ENCODE measurements around the gene LPP.

LPP gene

DNA sequence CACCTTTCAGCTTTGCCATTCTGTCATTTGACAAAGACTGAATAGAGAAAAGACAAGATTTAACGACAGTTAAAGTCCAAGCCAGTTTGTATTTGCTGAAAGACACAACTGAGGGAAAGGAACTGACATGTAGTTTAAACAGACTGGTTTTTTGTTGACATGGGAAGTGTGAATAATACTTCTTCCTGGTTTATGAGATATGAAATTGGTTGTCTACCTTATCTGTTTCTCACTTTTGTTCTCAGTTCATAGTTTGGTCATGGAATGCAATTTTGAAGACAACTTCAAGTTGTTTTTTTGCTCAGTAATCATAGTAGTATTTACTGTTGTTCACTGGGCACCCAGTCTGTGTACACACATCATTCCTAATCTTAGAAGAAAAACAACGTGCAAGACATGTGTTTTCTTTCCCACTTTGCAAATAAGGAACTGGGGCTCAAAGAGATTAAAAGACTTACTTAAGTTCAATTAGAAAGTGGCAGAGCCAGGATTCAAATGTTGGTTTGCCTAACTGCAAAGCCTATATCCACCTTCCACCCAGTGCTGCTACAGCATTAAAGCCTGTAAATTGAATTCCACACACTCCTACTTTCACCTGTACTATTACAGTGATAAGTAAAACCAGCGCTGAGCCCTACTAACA lies 103.5 kb downstream of the LPP start:
- no peak for DNase-seq

DNA sequence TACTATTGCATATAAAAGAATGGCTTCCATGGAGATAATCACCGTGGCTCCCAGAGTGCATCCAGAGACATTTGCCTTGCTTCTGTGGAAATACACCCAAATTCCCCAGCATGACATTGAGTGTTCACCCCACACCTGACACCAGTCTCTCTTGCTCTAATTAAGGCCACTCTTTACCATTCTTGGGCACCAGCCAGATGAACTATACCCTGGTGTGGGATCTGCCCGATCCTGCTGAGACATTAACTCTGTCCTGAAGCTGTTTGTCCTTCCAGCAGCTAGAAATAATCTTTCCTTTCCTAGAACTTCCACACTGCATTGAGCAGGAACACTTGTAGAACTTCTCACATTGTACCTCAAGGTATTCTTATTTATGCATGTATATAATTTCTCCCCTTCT lies 105.2 kb downstream of the LPP start:
- no peak for DNase-seq

DNA sequence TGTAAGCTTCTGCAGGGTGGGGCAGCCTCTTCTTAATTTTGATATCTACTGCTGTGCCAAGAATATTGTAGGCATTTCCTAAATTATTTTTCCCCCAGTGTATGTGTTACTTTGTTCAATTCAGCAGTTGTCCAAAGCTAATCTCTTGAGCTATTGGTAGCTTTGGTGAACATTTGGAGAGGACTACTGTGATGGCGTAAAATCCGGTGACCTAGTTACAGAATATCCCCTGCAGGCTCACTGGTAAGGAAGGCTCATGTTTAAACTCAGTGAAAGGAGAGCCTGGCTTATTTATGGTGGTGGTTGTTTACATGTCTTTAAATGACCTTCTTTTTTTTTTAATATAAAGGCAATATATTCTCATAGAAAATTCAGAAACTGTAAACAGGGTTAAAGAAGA lies 105.6 kb downstream of the LPP start:
- DNase-seq = no peak

DNA sequence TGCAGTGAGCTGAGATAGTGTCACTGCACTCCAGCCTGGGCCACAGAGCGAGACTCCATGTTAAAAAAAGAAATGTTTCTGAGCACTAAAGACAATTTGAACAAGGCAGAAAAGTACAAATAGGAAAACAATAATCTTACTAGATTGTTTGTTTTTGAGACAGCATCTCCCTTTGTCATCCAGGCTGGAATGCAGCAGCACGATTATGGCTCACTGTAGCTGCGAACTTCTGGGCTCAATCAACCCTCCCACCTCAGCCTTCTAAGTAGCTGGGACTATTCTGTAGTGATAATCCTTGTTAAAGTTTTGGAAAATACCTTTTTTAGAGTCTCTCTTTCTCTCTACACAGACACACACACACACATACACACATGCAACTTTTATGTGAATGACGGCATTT lies 107.1 kb downstream of the LPP start:
- no peak for DNase-seq

DNA sequence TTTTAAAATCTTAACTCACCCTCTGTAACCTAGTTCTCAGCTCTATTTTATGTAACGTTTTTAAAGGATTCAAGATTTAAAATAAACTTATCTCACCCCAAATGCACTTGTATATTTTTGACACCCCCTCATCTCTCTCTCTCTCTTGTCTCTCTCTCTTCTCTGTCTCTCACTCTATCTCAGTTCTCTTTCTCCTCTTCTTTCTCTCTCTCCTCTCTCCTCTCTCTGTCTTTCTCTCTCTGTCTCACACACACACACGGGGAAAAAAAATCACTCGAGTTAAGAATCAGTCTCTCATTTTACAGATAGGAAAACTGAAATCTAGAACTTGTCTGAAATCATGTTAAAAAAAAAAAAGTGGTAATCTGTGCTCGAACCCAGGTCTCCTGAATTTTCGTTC lies 108.5 kb downstream of the LPP start:
- DNase-seq = no peak

DNA sequence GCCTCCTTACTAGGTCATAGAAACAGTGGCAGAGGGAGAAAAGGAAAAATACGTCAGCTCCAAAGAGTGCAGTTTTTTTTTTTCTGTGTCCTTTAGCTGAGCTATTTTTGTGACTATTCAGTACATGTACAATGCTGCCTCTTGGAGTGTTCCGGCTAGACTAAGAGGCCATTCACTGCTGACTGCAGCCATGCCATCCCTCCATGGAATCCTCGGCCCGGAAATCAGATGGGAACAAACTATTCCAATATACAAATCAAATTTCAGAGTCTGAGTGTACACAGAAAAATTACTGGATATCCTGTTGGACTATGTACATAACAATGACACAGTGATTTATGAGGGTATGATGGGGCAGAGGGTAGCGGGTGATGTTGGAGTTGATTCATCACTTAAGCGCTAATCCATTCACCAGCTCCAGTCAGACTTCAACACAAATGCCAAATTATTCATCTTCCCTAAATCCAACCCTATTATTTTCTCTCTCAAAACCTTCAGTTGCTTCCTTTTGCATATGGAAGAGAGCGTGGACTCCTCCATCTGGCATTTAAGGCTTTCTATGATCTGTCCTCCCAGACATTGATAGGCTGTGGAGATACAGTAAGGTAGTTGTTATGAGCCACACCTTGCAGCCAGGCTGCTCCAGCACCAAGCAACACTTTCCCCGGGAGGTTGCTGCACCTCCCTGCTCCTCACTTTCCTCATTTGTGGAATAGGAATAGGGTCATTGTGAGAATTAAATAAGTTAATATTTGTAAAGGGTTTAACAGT lies 109.1 kb downstream of the LPP start:
- DNase-seq = no peak

DNA sequence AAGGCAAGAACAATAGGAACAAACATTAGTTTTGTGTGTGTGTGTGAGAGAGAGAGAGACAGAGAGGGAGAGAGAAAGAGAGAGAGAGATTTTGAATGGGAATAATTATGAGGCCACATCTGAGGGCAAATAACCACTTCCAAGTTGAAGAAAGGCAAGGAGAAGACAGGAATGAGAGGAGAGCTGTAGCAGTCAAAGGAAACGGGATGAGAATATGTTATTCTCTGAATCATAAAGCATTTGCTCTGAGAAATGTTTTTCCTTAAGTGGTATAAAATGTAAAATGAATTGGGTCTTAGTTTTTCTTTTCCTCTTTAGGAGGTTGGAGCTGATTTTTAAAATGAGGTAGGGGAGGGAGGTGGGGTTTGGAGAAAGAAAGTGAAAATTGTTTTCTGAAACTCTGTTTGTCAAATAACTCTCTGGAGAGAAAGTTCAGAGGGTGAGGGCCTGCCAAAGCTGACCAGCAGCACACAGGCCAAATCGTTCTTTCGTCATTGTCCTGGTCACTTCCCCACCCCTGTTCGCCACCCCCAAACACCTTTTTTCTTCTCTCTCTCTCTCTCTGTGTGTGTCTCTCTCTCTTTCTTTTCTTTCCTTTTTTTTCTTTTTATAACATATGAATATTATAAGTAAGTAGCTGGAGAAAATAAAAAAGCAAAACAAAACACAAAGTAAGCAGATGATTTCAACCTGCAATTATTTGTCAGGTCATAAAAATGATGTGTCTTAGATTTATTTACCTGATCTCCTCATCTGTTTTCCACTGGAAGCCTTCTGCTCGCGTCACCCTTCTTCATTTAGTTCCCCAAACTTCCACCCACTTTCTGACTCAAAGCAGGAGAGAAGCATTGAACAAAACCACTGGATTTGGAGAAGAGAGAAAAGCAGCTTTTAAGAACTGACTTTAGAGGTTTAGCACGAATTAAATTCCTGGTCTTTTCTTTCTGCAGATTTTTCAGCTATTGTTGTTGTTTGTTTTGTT lies 110.6 kb downstream of the LPP start:
- no peak for DNase-seq

DNA sequence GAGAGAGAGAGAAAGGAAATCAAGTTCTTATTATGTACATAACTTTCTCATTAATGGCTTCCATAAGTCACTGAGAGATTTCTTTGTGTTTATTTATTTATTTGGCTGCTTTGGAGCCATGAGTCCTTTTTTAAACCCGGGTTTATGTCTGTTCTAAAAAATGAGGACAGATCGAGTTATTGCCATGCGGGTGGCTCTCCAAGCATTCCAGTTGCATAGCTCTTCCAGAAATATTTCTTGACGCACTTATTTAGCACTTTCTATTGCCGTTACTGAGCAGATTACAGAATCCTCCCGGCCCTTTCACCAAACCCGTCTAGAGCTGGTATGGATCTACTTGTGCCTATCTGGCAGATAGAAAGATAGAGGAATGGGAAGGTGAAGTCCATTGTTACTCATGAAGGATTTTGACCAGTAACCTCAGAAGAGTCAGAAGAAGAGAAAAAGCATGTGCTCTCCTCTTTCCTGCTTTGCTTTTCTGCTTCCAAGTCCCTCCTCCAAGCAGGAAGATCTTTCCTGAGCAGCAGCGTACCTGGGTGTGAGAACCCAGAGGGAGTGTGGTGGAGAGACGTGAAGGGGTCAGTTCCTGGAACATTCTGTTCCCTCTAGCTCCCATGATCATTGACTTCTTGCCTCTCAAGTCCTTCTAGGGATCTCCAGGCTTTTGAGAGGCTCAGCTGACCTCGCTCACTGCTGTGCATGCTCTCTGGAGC lies 112.8 kb downstream of the LPP start:
- no peak for DNase-seq

DNA sequence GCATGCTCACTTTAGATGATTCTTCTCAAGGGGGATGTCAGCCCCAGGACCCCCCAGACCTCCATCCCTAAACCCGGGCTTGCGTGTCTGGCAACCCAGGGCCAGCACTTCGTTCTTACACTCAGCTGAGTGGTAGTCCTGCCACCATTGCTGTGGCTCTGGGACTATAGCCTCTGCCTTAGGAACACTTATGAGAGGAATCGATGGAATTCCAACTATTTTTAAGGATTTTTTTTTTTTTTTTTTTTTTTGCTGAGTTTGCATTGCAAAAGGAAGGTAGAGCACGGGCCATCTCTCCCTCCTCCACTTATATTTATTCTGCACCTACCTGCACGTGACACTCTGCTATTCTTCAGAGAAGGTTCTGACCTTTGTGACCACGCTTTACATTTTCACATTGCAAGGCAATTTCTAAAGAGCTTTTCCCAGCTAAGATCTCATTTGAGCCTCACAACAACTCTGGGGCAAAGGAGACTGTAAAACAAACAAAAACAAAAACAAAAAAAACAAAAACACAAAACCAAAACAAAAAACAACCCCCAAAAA lies 113.9 kb downstream of the LPP start:
- DNase-seq = no peak

DNA sequence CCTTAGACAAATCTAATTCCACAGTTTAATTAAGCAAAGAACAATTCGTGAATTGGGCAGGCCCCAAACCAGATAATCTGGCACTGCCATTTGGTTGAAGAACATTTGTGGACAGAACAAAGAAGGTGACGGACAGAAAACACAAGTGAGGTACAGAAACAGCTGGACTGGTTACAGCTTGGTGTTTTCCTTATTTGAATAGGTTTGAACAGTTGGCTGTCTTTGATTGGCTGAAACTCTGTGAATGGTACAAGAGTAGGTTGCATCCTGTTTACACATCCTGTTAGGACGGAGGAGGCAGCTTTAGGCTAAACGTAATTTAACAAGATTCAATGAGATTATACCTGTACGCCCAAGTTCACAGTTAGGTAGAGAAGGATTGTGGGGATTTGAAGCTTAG lies 114.4 kb downstream of the LPP start:
- DNase-seq = no peak

DNA sequence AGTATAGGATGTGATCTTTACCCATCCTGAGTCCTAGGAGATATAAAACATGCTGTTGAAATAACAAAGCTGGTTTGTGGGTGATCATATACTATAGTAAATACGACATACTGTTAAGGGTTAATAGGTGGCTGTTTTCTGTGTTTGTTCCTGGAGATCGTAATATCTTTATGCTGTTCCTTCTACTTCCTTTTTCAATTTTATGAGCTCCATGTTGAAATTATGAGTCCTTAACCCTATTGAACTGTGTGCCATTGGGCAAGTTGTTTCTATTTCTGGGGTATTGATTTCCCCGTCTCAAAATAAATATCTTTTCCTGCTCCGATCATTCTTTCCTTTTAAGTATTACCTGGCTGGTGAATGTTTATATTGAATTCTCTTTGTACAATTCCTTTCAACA lies 115.1 kb downstream of the LPP start:
- DNase-seq = no peak

DNA sequence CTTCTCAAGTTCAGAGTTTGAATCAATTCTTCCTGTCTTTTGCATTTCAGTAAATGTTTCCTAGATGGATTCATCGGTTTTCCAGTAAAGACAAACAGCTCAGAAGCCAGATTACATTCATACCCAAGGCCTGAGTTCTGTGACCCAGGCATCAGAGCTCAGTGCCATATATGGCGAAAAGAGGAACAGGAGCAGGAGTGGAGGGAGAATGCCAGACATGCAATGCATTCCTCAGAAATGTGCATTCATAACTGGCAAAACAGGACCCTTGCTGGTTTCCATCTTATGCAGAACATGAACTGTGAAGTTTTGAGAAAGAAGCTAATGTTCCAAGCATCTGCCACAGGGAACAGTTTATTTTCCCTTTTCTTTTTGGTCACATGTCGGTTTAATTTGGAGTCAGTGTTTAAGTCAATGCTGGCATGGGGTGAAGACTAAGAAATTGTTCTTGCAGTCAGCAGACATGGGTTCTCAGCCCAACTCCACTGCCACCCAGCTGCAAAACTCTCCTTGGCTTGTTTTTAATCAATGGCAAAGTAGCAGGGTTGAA lies 116.5 kb downstream of the LPP start:
- DNase-seq = peak; percentile 44

DNA sequence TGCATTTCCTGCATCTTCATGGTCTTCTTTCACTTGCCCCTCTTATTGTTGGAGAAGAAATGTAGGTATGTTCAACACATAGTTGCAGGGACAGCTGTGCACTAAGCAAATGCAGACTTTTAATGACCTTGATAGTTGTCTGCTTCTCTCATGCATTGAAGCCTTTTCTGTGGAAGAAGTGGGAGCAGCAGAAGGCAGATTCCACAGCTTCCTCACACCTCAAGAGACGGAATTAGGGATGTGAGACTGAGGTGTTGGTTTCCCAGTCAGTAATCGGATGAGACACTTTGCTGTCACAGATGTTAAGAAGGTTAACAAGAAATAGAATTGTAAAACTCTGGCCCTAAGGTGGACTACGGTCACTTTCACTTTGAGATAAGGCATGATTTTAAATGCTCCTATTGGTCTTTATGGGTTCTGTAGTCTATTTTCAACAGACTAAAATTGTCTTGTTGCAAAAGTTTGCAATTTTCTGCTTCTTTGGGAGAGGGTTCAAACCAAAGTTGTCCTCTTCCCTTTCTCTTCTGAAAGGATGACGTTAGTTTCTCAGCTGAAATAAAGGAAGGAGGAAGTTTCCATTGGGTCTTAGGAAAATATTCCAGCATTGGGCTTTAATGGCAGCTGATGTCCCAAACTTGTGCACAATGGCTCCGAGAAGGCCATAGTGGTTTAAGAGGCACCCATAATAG lies 117.4 kb downstream of the LPP start:
- DNase-seq = no peak

DNA sequence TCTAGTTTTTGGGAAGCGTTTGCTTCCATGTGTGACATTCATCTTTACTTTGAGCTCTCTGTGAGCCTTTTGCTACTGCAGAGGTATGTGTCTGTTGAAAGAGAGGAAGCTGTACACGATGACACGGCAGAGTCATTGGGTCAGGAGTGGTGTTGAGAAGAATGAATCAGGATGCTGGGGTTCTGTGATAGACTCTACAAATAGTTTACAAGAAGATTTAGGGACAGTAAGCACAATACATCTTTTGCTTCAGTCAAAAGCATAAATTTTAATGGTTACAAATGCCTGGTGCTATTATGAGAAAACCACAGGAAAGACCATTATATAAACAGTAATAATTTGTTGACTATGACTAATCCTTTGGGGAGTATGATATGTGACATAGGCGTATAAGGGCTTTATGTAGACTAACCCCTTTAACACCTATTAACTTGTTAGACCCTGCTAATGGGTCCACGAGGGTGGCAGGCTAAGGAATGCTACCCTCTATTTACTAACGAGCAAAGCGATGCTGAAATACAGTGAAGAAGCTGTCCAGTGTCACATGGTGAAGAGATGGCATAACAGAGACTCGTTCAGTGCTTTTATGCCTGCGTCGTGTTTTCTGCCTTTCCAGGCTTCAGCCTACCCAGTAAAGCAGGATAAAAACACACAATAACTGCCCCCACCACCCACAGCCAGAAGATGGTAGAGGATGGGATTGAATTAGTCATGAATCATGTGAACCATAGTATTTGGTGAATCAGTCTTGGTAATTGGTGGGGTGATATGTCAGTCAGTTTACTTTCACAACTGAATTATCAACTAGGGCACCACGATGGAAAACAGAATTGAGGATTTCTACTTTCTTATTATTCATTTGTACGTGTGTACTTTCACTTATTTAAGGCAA lies 118.8 kb downstream of the LPP start:
- DNase-seq = peak; percentile 5

DNA sequence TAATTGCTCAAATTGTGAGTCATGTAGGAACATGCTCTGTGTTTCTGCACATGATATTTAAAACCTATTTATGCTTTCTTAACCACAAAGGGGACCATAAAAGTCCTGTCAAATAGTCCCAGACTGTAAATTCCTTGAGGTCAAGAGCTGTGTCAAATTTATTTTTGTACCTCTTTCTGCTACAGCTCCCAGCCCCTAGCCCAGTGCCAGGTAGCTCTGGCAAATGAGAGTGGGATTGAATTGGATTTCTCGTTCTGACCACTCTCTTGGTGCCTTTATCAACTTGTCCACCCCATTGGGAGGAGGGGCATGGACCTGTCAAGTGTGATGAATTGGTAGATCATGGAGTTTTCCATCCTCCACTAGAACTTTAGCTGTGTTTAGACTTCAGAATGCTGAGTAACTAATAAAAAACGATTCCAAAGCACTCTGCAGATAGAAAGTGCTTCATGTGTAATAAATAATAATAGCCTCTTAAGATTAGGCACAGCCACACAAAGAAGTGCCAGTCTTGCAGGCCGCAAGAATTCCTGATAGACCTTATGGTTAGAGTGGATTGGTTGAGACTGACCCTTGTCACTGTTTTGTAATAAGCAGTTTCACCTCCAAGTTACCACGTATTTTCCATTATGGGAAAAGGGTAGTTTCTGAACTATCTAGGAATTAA lies 120.4 kb downstream of the LPP start:
- no peak for DNase-seq

DNA sequence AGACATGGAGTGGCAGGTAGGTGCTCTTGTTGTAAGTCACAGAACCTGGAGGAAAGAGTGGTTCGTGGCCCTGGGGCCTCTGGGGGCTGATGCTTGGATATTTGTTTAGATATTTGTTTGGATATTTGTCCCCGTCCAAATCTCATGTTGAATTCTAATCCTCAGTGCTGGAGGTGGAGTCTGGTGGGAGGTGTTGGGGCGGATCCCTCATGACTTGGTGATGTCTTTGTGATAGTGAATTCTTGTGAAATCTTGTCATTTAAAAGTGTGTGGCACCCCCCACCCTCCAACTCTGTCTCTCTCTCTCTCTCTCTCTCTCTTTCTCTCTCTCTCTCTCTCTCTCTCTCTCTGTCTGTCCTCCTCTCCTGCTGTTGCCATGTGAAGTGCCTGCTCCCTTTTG lies 122.4 kb downstream of the LPP start:
- no peak for DNase-seq

DNA sequence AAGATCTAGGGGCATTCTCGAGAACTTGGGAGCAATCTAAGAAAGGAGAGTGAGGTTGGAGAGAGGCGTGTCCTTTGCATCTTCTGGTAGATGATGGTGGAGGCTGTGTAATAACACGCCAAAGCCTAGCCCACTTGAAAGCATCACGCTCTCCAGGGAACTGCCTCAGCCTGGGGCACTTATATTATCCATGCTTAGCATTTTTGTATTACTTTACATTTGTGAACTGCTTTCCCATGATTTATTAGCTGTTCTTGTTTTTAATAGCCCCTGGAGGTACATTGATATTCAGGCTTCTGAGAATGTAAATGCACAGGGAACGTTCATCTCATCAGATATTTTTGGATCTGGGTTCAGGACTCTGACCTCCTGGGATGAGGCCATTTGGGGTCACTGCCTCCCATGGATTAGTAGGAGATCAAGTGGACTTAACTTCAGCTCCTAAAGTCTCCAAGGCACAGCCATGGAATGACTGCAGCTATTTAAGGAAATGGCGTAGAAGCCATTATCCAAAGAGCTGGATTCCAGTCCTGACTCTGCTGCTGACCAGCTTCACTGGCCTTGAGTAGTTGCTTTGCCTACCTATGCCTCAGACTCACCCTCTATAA lies 124.9 kb downstream of the LPP start:
- no peak for DNase-seq

DNA sequence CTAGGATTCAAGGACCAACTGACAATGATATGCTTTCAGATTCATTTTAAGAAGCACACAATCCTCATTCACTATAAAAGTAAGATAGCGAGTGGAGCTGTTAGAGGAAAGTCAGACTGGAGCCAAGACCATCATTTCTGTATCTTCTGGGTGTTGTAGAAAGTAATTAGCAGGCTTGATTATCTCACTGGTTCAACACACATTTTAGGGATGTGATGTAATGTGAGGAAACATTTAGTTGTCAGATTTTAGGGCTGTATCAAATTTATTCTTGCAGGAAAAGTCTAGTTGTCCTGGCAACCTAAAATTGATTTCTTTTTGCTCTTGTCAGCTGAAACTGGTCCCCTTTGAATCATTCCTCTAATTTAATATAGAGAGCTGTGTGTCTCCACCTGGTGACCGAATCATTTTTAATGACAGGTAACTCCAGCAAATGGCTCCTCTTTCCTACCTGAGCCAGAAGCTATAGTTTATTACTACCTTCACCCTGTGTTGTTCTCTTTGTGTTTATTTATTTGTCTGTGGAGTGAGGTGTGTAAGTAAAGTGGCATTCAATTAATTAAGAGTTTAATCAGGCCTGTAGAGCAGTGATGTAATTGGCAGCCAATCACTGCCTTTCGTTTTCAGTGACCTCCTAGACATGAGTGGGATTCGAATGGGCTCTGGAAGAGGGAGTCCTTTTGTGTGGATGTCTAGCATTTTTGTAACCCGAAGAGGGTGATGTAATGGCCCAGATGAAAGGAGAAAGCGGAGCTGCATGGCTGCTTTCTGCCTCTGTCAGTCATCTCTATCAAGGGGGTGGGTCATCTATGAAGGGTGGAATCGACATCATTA lies 125.8 kb downstream of the LPP start:
- DNase-seq = no peak

DNA sequence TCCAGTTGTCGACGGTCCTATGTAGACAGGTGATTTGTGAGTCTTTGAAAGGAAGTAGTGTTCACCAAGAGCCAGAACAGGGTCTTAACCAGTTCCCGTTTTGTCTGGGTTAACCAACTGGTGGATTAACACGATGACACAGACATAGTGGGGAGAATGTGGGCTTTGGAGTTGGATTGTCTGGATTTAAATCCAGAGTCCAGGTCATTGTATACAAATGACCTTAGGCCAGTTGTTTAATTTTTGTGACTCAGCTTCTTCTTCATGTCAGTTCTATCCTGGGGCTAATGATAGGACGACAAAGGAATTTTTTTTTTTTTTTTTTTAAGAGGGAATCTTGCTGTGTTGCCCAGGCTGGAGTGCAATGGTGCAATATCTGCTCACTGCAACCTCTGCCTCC lies 126.7 kb downstream of the LPP start:
- DNase-seq = no peak
